Inferior parietal cortex (tissue), 1 donor: ENCODE measurements around the gene ATRX.
"Not testable (repeated sequence)": the region's sequence is repeated elsewhere in the genome, so short reads cannot be mapped to it uniquely, and the experiment has no call there.

Source experiments
- DNase-seq: peaks from one replicate; pipeline ENCODE4 v3.0.0-alpha.2; 2016; ENCODE audit errors: extremely low spot score

Gene ATRX

GRCh38 chrX:77500164-77500563, 285.9 kb downstream of the ATRX start:
- DNase-seq: not testable (repeated sequence)

- no peak for DNase-seq
Observed at GRCh38 chrX:77493677-77494553, 292.1 kb downstream of the ATRX start.

GRCh38 chrX:77484045-77484444, 302.0 kb downstream of the ATRX start:
- DNase-seq: no peak

- DNase-seq: no peak
Observed at GRCh38 chrX:77455437-77455836, 330.6 kb downstream of the ATRX start.
